ENCODE measurements around the gene KIF2A. TPM values are rescaled to one million over a fixed set of nuclear protein-coding genes. Genes with fewer than 3 reads are reported as not detected.
A peak's percentile ranks its signal among the peaks of the same experiment; 100 is the strongest.

The KIF2A gene
- total RNA-seq, 1 experiment from 2014 or later = 59.7 TPM

GRCh38 chr5:62385131-62385530, 79.1 kb downstream of the KIF2A start:
- DNase-seq (ENCODE audit: low read depth) = no peak

GRCh38 chr5:62385816-62386400, 79.9 kb downstream of the KIF2A start:
- no peak for DNase-seq (ENCODE audit: low read depth)

DNA sequence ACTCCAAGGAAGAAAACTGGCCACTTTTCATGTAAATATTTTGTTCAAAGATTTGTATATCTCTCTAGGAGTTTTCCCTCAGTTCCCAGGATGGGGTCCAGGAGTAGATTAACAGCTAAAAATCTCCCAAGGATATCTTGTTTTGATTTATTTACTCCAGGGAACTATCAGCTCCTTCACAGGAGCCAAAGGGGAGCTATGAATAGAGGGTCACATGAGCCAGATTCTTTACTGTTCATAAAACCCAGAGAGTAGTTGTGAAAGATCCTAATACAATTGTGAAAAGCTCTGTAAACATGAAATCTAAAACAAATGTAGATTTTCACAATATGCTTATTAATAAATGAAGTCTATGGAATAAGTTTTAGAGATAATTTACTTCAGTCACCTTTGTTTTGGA, 80.8 kb downstream of the KIF2A start:
- DNase-seq (ENCODE audit: low read depth) = no peak

DNA sequence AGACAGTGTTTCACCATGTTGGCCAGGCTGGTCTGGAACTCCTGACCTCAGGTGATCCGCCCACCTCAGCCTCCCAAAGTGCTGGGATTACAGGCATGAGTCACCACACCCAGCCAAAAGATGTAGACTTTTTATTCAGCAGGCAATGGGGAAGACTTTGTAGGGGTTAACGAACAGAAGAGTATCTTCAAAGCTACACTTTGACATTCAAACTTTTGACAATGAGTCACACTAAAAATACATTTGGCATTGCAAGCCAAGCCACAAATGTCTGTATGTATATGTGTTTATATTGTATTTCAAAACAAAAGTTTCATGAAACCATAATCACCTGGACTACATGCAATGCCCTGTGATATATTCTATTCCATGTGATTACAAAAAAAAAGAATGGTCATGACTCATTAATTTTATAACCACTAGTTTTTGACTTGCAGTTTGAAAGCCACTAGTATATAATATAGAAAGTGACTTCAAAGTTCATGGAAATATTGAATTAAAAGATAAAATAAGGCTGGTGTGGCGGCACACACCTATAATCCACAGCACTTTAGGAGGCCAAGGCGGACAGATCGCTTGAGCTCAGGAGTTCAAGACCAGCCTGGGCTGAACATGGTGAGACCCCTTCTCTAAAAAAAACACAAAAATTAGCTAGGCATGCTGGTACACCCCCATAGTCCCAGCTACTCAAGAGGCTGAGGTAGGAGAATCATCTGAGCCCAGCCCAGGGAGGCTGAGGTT, 89.4 kb downstream of the KIF2A start:
- DNase-seq (ENCODE audit: low read depth) = peak; percentile 53

DNA sequence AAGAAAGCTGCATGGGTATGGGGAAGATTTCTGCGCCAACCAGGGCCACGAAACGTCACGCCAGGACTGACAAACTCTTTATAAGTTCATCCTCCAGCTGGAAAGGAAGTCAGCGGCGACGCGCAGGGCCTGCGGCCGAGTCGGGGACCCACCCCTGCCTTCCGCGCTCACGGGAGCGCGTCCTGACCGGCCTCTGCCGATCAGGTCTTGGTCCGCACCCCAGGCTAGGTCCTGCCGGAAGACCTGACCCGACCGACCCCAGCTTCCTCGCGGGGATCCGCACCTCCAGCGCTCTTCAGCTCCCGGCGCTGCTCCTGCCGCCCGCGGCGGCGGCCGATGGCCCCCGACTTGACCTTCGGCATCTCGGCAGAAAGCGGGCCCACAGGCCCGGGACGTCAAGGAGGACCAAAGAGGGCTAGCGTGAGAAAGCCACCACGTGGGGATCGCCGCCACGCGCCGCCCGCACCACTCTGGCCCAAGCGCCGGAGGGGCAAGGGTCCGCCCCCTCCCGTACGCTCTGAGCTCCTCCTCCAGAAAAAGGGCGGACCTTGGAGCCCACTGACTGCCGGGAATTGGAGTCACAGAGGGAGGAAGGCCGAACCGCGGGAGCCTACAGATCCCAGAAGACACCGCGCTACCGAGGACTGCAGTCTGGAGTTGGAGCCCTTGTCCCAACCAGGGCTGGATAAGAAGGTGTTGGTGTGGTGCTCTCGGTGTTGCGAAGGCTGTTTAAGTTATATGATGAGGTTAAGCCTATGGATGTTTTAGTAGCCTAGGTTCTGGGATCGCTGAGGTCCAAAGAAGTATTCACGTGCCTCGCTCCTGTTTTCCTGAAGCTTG, 97.6 kb downstream of the KIF2A start, which contains the start of gene DIMT1:
DIMT1 (minus strand) TSS at position 495 of the 840 bp plus-strand sequence; CDS start at position 362, 133 bp downstream.
- DNase-seq (ENCODE audit: low read depth) = peak; percentile 97

- peak; percentile 99 for DNase-seq (ENCODE audit: low read depth)
Observed at GRCh38 chr5:62412549-62413329, 106.7 kb downstream of the KIF2A start, which contains the start of gene IPO11. Gene IPO11, plus strand, starts transcription at chr5:62412763. Its CDS starts 24,517 bp downstream, at chr5:62437280.

GRCh38 chr5:62413711-62414110, 107.7 kb downstream of the KIF2A start:
- no peak for DNase-seq (ENCODE audit: low read depth)

DNA sequence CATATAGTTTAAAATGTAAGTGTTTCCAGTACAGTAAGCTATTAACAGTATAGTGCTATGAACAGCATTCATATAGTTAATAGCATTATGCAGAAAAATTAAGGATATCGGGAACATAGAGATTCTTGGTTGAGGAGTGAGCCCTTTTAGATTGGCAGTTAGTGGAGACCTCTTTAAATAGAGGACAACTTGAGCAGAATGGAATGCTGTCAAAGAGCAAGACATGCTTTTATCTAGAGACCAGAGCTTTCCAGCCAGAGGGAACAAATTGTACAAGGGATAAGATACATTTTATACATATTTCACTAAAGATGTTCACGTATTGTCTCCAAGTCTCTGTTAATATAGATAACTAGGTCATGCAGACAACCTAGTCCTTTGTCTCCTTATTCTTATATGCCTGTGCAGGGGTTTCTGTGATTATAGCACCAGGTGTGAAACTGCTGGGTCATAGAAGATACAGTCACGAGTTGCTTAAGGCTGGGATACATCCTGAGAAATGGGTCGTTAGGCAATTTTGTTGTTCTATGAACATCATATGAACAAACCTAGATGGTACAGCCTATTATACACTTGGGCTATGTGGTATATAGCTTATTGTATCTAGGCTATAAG, 112.6 kb downstream of the KIF2A start:
- no peak for DNase-seq (ENCODE audit: low read depth)

GRCh38 chr5:62419609-62420008, 113.6 kb downstream of the KIF2A start:
- DNase-seq (ENCODE audit: low read depth) = no peak

- DNase-seq (ENCODE audit: low read depth) = no peak
Observed at GRCh38 chr5:62421414-62421813, 115.4 kb downstream of the KIF2A start.

DNA sequence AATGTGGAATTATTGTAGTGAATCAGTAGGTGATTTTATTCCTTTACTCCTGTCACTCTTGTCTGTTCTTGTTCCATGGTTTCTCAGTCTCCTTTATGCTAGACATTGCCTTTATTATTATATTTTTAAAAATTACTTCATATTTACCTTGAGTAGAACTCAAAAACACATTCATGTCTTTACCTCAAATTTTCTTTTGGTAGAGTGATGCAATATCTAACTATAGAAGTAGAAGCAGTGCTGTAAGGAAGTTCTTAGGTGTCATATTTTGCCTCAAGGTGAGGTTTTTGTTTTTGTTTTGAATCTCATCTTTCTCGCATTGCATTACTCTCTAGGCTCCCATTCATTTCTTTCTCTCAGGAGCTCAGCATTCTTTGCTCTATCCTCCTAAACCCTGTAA, 118.8 kb downstream of the KIF2A start:
- DNase-seq (ENCODE audit: low read depth) = no peak

DNA sequence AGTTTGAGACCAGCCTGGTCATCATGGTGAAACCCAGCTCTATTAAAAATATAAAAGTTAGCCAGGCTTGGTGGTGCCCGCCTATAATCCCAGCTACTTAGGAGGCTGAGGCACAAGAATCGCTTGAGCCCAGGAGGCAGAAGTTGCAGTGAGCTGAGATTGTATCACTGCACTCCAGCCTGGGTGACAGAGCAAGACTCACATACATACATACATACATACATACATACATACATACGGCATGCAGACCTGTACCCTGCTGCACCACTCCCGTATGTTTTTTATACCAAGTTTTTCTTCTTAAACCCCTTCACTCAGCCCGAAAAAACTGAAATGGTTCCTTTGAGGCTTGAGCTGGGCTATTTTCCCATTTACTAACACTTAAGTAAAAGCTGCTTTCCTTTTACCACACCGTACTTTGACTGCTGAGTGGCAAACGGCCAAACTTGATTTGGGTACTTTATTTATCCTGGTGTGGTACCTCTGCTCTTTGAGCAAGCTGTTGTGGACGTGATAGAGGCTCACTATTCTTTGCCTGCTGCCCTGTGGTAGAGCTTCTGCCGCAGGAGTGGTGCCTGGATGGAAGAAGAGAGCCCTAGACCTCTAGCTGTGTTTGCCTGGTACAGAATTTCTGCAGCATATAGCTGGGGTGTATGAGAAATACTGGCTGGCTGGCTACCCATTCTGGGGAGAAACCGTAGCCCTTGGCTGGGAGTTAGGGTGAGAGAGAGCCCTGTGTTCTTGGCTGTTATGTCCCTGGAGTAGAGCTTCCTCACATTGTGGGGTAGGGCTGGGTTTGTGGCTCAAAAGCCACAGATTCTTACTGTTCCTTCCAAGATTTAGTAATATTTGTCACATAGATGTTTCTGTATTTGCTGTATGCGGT, 126.0 kb downstream of the KIF2A start:
- no peak for DNase-seq (ENCODE audit: low read depth)

GRCh38 chr5:62432621-62433064, 126.6 kb downstream of the KIF2A start:
- no peak for DNase-seq (ENCODE audit: low read depth)

Other genes with a start within 250 kb of the KIF2A start
- 24.0 and 35.9 TPM in 2 replicates for gene DIMT1, start 97.7 kb downstream of the KIF2A start, total RNA-seq (2014; rRNA removed; shearing (Covaris generic))
- 24.5 and 30.1 TPM in 2 replicates for gene IPO11, start 106.6 kb downstream of the KIF2A start, total RNA-seq (2014; rRNA removed; shearing (Covaris generic))